BLaER1 (cell line): Measurements from ENCODE around the gene REEP1.

Experiments
- H3K27ac ChIP-seq: shearing (Covaris generic); formaldehyde crosslinking; 2 replicates; pipeline ENCODE4 v1.8.1; 2022
- H3K27me3 ChIP-seq: shearing (Covaris generic); formaldehyde crosslinking; 2 replicates; pipeline ENCODE4 v1.8.1; 2022
- H3K36me3 ChIP-seq: shearing (Covaris generic); formaldehyde crosslinking; 2 replicates; pipeline ENCODE4 v1.8.1; 2022
- H3K4me1 ChIP-seq: shearing (Covaris generic); formaldehyde crosslinking; 2 replicates; pipeline ENCODE4 v1.8.1; 2022
- H3K4me2 ChIP-seq: shearing (Covaris generic); formaldehyde crosslinking; 2 replicates; pipeline ENCODE4 v1.8.1; 2022
- H3K4me3 ChIP-seq: shearing (Covaris generic); formaldehyde crosslinking; 2 replicates; pipeline ENCODE4 v1.8.1; 2022
- H3K9ac ChIP-seq: shearing (Covaris generic); formaldehyde crosslinking; 2 replicates; pipeline ENCODE4 v1.8.1; 2022
- H3K9me3 ChIP-seq: shearing (Covaris generic); formaldehyde crosslinking; 2 replicates; pipeline ENCODE4 v1.8.1; 2022
- H4K20me1 ChIP-seq: shearing (Covaris generic); formaldehyde crosslinking; 2 replicates; pipeline ENCODE4 v1.8.1; 2022
- Cebpa-rat ChIP-seq: shearing (Covaris generic); IDR thresholded peaks from 2 replicates; pipeline ENCODE4 v1.8.1; 2022

REEP1 gene

GRCh38 chr2:86274265-86274917 is 63.0 kb downstream of the REEP1 start:
- Histone ChIP-seq H4K20me1 (no peaks in the 10 kb centered on the region), H3K27me3 (no peaks in the 10 kb centered on the region), H3K4me1 (no peaks in the 10 kb centered on the region), H3K9me3 (peaks cover 32% of the 10 kb centered on the region), H3K4me3 (no peak overlapping the region), H3K4me2 (no peak overlapping the region), H3K36me3 (no peaks in the 10 kb centered on the region), H3K9ac (no peak overlapping the region), H3K27ac (no peak overlapping the region)
- TF ChIP-seq Cebpa-rat = no peak

GRCh38 chr2:86272111-86272510 is 65.3 kb downstream of the REEP1 start:
- no peak overlapping the region for H3K4me2 ChIP-seq

GRCh38 chr2:86271248-86271647 is 66.2 kb downstream of the REEP1 start:
- H3K27ac ChIP-seq = no peak overlapping the region
- no peak for TF ChIP-seq Cebpa-rat
- peaks cover 32% of the 10 kb centered on the region for H3K9me3 ChIP-seq
- no peak overlapping the region for H3K9ac ChIP-seq
- no peak overlapping the region for H3K4me2 ChIP-seq
- H3K36me3 ChIP-seq = no peaks in the 10 kb centered on the region
- no peaks in the 10 kb centered on the region for H3K4me1 ChIP-seq
- H3K27me3 ChIP-seq = no peaks in the 10 kb centered on the region
- no peak overlapping the region for H3K4me3 ChIP-seq
- no peaks in the 10 kb centered on the region for H4K20me1 ChIP-seq

More at GRCh38 chr2:86272111-86272510, 65.3 kb downstream of the REEP1 start:
- no peaks in the 10 kb centered on the region for H4K20me1 ChIP-seq
- H3K27me3 ChIP-seq = no peaks in the 10 kb centered on the region
- no peak overlapping the region for H3K9ac ChIP-seq
- no peaks in the 10 kb centered on the region for H3K36me3 ChIP-seq
- H3K4me3 ChIP-seq = no peak overlapping the region
- no peak for TF ChIP-seq Cebpa-rat
- peaks cover 32% of the 10 kb centered on the region for H3K9me3 ChIP-seq
- H3K27ac ChIP-seq = no peak overlapping the region
- H3K4me1 ChIP-seq = no peaks in the 10 kb centered on the region

GRCh38 chr2:86263956-86264355 is 73.5 kb downstream of the REEP1 start:
- H3K9ac ChIP-seq = no peak overlapping the region
- no peaks in the 10 kb centered on the region for H3K9me3 ChIP-seq
- no peaks in the 10 kb centered on the region for H4K20me1 ChIP-seq
- no peak overlapping the region for H3K4me2 ChIP-seq
- H3K27ac ChIP-seq = no peak overlapping the region
- no peaks in the 10 kb centered on the region for H3K27me3 ChIP-seq
- TF ChIP-seq Cebpa-rat = no peak
- no peaks in the 10 kb centered on the region for H3K4me1 ChIP-seq
- H3K36me3 ChIP-seq = no peaks in the 10 kb centered on the region
- no peak overlapping the region for H3K4me3 ChIP-seq

- H3K36me3 ChIP-seq = no peaks in the 10 kb centered on the region
- no peaks in the 10 kb centered on the region for H3K4me1 ChIP-seq
- no peaks in the 10 kb centered on the region for H3K27me3 ChIP-seq
- no peak overlapping the region for H3K4me3 ChIP-seq
- no peaks in the 10 kb centered on the region for H4K20me1 ChIP-seq
- H3K27ac ChIP-seq = no peak overlapping the region
- no peak overlapping the region for H3K9ac ChIP-seq
- no peak for TF ChIP-seq Cebpa-rat
- H3K4me2 ChIP-seq = no peak overlapping the region
- H3K9me3 ChIP-seq = no peaks in the 10 kb centered on the region
These were observed 76.4 kb downstream of the REEP1 start for GRCh38 chr2:86260978-86261377.

GRCh38 chr2:86258106-86258505 is 79.3 kb downstream of the REEP1 start:
- Histone ChIP-seq H3K4me2 (no peak overlapping the region), H4K20me1 (no peaks in the 10 kb centered on the region), H3K4me3 (no peak overlapping the region), H3K27me3 (no peaks in the 10 kb centered on the region), H3K27ac (no peak overlapping the region), H3K4me1 (no peaks in the 10 kb centered on the region), H3K36me3 (no peaks in the 10 kb centered on the region), H3K9me3 (no peaks in the 10 kb centered on the region), H3K9ac (no peak overlapping the region)
- no peak for TF ChIP-seq Cebpa-rat

- no peak overlapping the region for H3K4me2 ChIP-seq
- no peaks in the 10 kb centered on the region for H4K20me1 ChIP-seq
- TF ChIP-seq Cebpa-rat = no peak
- H3K4me1 ChIP-seq = peaks cover 3% of the 10 kb centered on the region; the same call in 1 of the 2 replicates
- H3K36me3 ChIP-seq = no peaks in the 10 kb centered on the region
- no peak overlapping the region for H3K27ac ChIP-seq
- no peak overlapping the region for H3K9ac ChIP-seq
- no peaks in the 10 kb centered on the region for H3K27me3 ChIP-seq
- no peak overlapping the region for H3K4me3 ChIP-seq
- H3K9me3 ChIP-seq = no peaks in the 10 kb centered on the region
These were observed 80.4 kb downstream of the REEP1 start for GRCh38 chr2:86256982-86257381.

- Histone ChIP-seq H3K9ac (no peak overlapping the region), H4K20me1 (no peaks in the 10 kb centered on the region), H3K4me3 (no peak overlapping the region), H3K4me1 (peaks cover 10% of the 10 kb centered on the region), H3K27me3 (no peaks in the 10 kb centered on the region), H3K4me2 (no peak overlapping the region), H3K27ac (no peak overlapping the region), H3K36me3 (no peaks in the 10 kb centered on the region), H3K9me3 (no peaks in the 10 kb centered on the region)
- no peak for TF ChIP-seq Cebpa-rat
These were observed 81.1 kb downstream of the REEP1 start for GRCh38 chr2:86256300-86256699.

GRCh38 chr2:86254576-86255538 is 82.6 kb downstream of the REEP1 start:
- no peaks in the 10 kb centered on the region for H4K20me1 ChIP-seq
- no peak overlapping the region for H3K4me2 ChIP-seq

GRCh38 chr2:86253424-86253823 is 84.0 kb downstream of the REEP1 start:
- H3K9me3 ChIP-seq = no peaks in the 10 kb centered on the region
- H3K4me1 ChIP-seq = peaks cover 39% of the 10 kb centered on the region
- no peaks in the 10 kb centered on the region for H3K27me3 ChIP-seq
- no peak overlapping the region for H3K4me3 ChIP-seq
- TF ChIP-seq Cebpa-rat = no peak
- no peak overlapping the region for H3K27ac ChIP-seq
- H4K20me1 ChIP-seq = no peaks in the 10 kb centered on the region
- no peak overlapping the region for H3K4me2 ChIP-seq
- no peaks in the 10 kb centered on the region for H3K36me3 ChIP-seq
- no peak overlapping the region for H3K9ac ChIP-seq

More at GRCh38 chr2:86254576-86255538, 82.6 kb downstream of the REEP1 start:
- Histone ChIP-seq H3K27ac (no peak overlapping the region), H3K4me3 (no peak overlapping the region), H3K27me3 (no peaks in the 10 kb centered on the region), H3K36me3 (no peaks in the 10 kb centered on the region), H3K9me3 (no peaks in the 10 kb centered on the region), H3K9ac (no peak overlapping the region), H3K4me1 (peaks cover 24% of the 10 kb centered on the region)
- TF ChIP-seq Cebpa-rat = no peak
